NCI-H2029 treated with DMSO at 0.1 percent for 48 hours (cell line): ENCODE data around the gene TMEM51.
"Not testable (repeated sequence)": the region's sequence is repeated elsewhere in the genome, so short reads cannot be mapped to it uniquely, and the experiment has no call there.

Experiments used
- DNase-seq: peaks from one replicate; lab custom pipeline; 2025; lab: John Stamatoyannopoulos, UW

Gene TMEM51

DNA sequence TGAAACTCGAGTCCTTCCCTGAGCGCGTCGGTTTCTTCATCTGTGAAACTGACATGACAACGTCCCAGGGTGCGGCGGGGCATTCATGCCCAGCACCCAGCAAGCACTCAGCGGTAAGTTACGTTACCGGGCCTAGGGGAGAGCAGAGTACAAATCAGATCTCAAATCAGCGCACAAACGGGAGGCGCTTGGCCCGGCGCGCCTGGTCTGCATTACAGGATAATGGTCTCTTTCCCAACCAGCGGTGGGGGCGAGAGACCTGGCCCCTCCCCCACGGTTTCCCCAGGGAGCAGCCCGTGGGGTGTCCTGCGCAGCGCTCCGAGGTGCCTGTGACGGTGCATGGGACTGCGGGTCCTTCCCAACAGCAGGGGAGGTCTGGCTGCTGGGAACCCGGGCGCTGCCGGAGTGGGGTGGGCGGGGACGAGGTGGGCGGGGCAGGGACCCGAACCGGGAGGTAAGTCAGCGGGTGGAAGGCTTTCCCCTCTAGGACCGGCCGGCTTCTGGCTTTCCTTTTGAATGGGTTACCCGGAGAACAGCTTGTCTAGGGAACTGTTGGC is 1.0 kb downstream of the TMEM51 start:
- DNase-seq: no peak

GRCh38 chr1:15155191-15155590 is 1.6 kb downstream of the TMEM51 start:
- DNase-seq: no peak

- DNase-seq: no peak
These were observed 2.6 kb downstream of the TMEM51 start for GRCh38 chr1:15155888-15156741.

GRCh38 chr1:15156807-15157380 is 3.3 kb downstream of the TMEM51 start:
- DNase-seq: no peak

DNA sequence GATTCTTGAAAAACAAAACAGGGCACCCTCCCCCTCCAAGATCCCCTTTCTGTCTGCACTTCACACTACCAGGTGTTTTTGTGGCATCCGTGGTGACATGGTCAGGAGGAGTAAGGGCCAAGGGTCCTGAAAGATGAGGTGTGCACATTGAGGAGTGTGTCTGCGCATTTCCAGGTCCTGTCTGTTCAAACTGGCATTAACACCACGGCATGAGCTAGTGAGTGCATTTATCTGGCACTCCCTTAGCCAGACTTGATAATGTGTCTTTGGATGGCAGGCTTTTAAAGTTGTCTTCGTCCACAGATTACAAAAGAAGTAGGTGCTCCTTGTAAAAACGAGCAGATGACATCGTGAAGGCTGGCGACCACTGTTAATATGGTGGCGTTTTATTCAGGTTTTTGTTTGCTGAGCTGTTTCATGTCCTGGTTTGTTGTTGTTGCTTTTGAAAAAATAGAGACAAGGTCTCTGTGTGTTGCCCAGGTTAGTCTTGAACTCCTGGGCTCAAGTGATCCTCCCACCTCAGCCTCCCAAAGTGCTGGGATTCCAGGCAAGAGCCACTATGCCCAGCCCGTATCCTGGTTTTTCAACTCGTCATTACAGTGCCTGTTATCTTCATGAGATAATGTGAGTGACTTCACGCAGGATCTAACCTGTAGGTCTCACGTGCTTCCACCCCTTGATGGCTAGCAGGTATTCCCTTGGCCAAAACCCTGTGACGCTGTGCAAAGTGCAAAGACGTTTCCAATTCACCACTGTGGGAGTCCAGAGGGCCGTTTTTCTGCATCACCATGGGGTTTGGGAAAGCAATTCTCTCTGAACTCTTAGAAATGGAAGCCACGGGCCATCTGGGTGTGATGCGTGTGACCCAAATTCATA is 4.2 kb downstream of the TMEM51 start:
- DNase-seq: no peak

- no peak for DNase-seq
These were observed 5.1 kb downstream of the TMEM51 start for GRCh38 chr1:15158506-15159165.

- DNase-seq: no peak
These were observed 5.6 kb downstream of the TMEM51 start for GRCh38 chr1:15159166-15159555.

DNA sequence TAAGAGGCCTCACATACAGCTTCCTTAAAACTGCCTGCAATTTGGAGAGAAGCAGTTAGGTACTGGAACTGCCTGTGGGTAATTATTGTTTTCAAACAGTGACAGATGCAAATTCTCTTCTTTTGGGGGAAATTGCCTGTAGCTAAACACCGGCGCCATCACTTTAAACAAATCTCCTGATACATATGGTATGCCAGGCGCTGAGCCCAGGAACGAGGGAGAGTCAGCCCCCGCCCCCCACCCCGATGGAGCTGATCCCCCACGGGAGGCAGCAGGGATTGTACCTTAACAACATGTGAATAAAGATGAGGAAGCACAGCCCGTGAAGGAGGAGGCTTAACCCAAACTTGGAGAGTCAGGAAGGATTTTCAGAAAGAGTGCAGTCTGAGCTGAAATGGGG is 7.1 kb downstream of the TMEM51 start:
- no peak for DNase-seq

DNA sequence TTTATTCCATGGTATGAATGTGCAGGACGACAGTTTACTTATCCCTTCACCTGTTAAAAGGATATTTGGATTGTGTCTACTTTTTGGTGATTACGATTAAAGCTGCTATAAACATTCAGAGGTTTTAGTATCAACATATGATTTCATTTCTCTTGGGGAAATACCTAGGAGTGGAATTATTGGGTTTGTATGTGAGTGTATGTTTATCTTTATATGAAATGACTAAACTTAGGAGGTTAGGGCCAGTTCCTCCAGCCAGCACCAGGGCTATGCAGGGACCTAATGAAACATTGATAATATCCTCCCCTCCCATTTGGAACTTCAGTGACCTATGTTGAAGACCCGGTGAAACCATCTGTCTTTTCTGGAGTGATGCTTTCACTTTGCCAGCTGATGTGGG is 13.8 kb downstream of the TMEM51 start:
- no peak for DNase-seq

- no peak for DNase-seq
These were observed 14.9 kb downstream of the TMEM51 start for GRCh38 chr1:15168479-15168878.

DNA sequence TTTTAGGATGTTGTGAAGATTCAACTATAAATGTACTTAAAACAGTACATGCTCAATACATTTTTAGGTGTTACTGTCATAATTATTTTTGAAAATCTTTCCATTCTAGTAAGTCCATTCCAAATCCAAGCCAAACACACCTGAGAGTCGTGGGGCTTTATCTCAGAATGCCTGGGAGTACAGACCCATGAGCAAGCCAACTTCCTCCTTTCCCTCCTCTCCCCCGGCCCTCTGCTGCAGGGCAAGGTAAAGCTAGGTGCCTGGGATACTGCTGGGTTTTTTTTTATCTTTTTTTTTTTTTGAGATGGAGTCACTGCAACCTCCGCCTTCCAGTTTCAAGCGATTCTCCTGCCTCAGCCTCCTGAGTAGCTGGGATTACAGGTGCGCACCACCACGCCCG is 16.5 kb downstream of the TMEM51 start:
- no peak for DNase-seq

GRCh38 chr1:15171271-15171908 is 17.8 kb downstream of the TMEM51 start:
- DNase-seq: no peak

- no peak for DNase-seq
These were observed 19.1 kb downstream of the TMEM51 start for GRCh38 chr1:15172405-15173259.

DNA sequence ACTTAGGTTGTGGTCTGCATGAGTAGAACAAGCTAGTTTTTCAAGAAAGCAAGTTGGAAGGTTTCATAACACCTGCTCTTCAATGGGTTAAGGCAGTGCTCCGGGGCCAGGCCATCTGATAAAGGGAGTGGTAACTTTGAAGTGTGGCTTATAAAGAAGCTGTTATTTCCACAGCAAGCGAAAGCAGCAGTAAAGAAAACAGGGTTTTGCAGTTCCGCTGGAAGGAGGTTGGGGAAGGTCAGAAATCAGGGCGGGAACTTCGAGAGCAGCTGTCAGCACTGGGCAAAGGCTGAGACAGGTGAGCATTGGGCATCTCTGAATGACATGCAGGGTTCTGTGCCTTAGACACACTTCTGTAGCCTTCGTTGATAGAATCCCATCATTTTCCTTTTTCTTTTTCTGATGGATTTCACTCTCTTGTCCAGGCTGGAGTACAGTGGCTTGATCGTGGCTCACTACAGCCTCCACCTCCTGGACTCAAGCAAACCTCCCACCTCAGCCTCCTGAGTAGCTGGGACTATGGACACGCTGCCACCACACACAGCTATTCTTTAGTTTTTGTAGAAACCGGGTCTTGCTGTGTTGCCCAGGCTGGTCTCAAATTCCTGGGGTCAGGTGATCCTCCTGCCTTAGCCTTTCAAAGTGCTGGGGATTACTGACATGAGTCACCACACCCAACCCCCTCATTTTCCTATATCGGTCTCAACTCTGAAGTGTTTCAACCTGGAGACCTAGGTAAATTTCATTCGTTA is 20.5 kb downstream of the TMEM51 start:
- no peak for DNase-seq

GRCh38 chr1:15174615-15174983 is 21.1 kb downstream of the TMEM51 start:
- DNase-seq: no peak

GRCh38 chr1:15175324-15176094 is 22.0 kb downstream of the TMEM51 start:
- DNase-seq: not testable (repeated sequence)

- DNase-seq: no peak
These were observed 22.6 kb downstream of the TMEM51 start for GRCh38 chr1:15176120-15176519.

DNA sequence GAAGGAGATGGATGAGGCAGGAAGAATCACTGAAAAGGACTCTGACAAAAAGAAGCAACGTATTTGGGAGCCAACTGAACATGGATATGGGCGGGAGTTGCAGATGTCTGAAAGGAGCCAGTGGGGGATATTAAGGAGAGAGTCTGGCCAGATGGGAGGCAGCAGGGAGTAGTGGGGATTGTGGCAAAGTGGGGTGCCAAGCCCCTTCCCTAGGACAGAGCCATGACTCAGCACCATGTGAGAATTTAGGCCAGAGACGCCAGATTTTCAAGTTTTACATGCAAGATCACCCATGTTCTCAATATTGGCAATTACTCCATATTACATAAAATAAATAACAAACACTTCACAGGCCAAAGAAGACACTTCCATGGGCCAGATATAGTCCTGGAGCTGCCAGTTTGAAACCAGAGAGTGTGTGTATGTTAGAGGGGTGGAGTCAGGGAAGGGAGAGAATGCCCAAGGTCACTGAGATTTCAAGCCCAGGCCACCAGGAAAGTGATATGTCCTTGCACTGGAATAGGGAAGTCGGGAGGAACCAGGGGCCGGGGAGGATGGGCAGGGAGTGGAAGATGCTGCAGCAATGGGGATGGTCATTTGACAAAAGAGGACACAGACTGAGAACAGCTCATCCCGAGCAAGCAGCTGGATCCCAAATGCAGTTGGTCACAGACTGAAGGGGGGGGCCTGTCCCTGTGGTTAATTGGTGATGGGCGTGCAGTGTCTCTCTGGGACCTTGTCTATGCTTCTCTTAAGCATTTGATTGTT is 23.5 kb downstream of the TMEM51 start:
- no peak for DNase-seq
